GM19372 (cell line): ENCODE results near the gene KLK2.
"Not testable (repeated sequence)": the region's sequence is repeated elsewhere in the genome, so short reads cannot be mapped to it uniquely, and the experiment has no call there.

Experiments used
- ATAC-seq: cut with Tn5 transposase; IDR thresholded peaks from one replicate; pipeline ENCODE4 v1.9.1; 2021; ENCODE audit warnings: mild to moderate bottlenecking, low read depth, moderate library complexity; ENCODE audit not compliant: unreplicated experiment

Gene KLK2

DNA sequence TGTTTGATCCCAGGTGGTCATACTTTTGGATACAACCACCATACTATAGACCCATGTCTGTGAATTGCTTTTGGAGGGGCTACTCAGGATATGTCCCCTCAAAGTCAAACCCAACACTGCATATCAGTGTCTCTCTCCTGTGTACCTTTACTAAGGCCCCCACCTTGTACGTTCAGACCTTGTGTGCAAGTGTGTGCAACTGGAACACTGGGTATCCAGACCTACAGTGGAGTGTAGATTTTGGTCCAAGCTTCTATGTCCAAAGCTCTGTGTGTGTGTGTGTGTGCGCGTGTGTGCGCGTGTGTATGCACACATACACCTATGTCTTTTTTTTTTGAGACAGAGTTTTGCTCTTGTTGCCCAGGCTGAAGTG, 18.0 kb downstream of the KLK2 start:
- no peak for ATAC-seq

DNA sequence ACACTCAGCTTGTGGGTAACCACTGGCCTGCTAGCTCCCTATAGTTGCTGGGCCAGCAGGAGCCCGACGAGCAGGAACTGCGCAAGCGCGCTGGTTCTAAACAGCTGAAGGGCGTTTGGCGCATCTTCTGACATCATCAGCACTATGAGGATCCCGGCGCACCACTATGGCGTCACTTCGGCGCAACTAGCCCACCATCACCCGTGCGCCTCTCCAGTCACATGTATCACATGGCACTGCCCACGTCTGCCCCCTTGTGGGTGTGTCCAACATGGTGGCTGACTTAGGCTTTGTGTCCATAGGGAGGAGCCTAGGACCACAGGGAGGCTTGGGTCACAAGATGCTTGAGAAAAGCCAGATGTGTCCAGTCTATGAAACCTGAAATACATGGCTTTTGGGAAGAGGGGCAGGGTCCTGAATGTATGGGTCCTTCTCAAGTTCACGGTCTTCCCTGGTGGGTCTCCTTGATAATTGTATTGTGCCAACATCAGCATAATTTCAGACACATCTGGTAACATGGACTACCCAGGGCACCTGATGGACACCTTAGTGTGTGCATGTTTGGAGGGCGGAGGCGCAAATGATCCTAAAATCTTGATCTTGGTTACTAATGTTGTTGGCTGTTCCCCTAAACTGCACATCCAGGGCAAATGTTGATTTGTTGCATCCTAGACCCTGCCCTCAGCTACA, 20.0 kb downstream of the KLK2 start:
- ATAC-seq = no peak

DNA sequence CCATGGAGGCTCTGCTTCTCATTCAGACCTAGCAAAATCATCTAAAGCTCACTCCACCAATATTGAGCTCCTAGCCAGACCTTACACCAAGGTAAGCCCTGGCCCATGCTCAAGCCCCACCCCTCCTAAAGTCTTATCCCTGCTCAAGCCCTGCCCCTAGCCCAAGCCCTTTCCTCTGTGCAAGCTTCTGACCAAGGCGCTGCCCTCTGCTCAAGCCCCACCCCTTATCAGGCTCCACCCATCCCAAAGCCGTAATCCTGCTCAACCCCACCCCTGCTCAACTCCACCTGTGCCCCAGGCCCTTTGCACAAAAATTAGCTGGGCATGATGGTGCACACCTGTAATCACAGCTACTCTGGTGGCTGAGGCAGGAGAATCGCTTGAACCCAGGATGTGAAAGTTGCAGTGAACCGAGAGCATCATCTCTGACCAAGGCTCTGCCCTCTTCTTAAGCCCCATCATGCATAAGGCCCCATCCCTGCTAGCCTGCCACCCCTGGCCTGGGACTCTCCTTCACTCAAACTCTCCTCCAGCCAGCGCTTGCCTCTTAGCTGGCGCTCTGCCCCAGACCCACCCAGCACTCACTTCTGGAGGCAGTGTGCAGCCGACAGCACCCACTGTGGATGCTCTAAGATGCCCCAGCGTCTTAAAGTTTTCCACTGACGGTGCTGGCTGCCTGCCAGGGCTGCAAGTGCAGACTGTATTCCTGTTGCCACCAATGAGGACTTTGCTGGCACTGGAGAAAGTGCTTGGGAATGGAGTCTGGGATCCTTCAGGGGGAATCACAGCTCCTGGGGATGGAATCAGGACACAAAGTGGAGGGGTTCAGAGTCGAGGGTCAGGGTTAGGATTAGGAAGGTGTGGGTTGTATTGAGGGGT, 21.5 kb downstream of the KLK2 start:
- no peak for ATAC-seq

DNA sequence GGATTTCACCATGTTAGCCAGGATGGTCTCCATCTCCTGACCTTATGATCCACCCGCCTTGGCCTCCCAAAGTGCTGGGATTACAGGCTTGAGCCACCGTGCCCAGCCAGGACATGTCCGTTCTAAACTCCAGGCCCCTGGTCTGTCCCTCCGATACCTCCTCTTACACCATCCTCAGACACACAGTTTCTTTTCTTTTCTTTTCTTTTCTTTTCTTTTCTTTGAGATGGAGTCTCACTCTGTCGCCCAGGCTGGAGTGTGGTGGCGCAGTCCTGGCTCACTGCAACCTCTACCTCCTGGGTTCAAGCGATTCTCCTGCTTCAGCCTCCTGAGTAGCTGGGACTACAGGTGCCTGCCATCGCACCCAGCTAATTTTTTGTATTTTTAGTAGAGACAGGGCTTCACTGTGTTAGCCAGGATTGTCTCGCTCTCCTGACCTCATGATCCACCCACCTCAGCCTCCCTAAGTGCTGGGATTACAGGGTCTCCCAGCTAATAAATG, 22.9 kb downstream of the KLK2 start:
- not testable (repeated sequence) for ATAC-seq

DNA sequence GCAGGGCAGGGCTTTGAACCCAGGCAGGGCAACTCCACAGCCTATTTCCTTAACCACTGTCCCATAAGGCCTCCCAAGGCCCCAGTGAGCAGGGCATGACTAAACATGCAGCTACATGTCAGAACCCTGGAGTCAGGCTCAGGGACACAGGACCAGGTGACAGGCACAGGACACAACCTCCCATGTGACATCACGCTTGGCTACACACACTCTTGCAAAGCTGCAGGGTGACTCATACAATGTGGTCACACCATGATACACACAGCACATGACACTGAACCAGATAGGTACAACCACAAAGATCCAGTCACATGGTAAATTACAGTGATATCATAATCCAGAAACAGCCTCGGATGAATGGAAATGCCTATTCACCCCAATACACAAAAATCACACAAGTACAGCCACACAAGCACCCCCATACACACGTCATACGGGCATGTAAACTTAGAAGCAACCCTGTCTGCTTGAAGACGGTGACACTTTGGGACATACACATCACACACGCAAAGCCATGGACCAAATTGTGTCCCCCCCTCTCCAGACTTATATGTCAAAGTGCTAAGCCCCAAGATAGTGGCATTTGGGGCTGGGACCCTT, 23.5 kb downstream of the KLK2 start:
- ATAC-seq = peak; percentile 92

DNA sequence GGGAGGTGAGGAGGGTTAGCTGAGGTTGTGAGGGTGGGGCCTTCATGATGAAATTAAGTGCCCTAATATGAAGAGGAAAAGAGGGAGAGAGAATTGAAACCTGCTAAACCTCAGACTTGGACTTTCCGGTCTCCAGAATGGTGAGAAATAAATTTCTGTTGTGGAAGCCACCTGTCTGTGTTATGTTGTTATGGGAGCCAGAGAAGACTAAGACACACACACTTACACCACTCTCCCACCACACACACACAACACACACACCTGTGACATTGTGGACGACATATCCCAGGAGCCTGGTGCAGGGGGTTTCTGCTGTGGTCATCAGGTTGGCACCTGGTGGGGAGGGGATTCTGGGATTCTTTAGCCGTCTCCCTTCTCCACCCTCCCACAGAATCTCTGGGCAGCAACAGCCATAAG, 24.0 kb downstream of the KLK2 start:
- ATAC-seq = peak; percentile 23

DNA sequence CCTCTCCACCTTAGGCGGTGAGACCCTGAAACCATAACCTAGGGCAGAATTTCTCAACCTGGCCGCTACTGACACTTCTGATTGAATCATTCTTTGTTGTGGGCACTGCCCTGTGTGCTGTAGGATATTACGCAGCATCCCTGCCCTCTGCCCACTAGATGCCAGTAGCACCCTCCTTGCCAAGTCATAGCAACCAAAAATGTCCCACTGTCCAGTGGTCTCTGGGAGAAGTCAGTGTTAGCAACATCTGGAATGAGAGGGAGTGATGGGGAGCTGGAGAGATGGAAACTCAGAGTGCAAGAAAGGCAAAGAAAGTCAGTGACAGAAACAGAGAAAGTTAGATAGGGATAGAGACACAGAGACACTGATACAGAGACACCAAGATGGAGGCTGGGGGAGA, 24.4 kb downstream of the KLK2 start:
- no peak for ATAC-seq

DNA sequence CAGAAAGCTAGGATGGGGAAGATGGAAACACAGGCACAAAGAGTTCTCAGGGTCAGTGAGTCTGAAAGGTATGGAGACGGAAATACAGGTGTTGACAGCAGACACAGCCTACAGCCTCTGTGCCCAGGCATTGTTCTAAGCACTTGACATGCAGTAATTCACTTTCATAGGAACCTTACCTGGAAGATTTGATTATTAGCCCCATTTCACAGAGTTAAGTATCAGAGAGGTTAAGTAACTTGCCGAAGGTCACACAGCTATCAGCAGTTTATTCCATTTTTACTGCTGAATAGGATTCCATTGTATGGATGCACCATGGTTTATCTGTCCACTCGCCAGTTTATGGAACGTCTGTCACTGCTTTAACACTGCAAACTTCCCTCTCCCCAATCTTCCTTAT, 24.8 kb downstream of the KLK2 start:
- no peak for ATAC-seq

DNA sequence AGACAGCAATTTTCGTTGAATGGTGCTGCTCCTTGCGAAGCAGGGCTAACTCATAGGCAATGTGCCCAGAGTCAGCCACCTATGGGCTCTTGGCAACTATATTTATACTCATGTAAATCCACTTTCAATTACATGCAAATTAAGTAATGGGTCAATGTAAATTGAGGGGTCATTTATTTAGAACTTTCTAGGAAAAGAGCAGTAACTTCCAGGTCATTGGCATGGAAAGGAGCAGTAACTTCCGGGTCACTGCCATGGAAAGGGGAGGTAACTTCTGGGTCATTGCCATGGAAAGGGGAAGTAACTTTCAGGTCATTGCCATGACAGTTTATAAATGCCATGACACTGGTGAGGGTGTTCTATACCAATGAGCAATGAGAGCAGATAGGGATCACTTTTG, 26.3 kb downstream of the KLK2 start:
- no peak for ATAC-seq

DNA sequence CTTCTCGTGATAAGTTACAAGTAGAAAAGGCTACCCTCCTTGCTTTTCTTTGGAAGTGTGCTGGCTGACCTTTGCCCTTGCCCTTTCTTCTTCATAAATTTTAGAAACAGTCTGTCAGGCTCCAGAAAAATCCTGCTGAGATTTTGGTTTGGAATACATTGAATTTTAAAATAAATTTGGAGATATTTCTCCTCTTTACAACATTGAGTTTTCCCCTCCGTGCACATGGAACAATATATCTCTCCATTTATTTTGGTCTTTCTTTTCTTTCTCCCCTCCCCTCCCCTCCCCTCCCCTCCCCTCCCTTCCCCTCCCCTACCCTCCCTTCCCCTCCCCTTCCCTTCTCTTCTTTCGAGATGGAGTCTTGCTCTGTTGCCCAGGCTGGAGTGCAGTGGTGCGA, 29.4 kb downstream of the KLK2 start:
- no peak for ATAC-seq

DNA sequence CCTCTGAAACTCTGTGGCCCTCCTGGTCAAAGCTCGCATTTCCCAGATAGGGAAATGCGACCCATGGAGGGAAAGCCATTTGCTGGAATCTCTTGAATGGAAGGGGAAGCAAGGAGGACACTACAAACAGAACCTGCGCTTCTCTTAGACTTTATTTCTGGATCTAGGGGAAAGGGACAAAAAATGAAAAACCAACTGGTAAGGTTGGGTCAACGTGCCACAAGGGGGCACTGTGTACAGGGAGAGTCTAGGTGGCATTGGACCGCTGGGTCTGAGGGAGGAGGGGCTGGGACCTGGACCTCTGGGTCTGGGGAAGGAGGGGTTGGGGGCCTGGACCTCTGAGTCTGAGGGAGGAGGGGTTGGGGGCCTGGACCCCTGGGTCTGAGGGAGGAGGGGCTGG, 33.0 kb downstream of the KLK2 start:
- ATAC-seq = no peak

DNA sequence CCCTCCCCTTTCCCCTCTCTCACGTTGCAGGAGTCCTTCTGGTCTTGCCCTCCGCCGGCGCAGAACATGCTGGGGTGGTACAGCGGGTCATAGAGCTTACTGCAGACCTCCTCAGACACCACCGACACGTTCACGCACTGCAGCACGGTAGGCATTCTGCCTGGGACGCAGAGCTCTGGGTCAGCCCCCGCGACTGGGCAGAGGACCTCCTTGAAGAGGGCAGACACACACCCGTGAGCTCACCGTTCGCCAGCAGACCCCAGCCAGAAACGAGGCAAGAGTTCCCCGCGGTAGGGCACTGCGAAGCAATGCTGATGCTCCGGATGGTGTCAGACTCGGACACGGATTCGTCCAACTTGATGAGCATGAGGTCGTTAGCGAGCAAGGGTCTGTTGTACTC, 35.1 kb downstream of the KLK2 start:
- no peak for ATAC-seq

DNA sequence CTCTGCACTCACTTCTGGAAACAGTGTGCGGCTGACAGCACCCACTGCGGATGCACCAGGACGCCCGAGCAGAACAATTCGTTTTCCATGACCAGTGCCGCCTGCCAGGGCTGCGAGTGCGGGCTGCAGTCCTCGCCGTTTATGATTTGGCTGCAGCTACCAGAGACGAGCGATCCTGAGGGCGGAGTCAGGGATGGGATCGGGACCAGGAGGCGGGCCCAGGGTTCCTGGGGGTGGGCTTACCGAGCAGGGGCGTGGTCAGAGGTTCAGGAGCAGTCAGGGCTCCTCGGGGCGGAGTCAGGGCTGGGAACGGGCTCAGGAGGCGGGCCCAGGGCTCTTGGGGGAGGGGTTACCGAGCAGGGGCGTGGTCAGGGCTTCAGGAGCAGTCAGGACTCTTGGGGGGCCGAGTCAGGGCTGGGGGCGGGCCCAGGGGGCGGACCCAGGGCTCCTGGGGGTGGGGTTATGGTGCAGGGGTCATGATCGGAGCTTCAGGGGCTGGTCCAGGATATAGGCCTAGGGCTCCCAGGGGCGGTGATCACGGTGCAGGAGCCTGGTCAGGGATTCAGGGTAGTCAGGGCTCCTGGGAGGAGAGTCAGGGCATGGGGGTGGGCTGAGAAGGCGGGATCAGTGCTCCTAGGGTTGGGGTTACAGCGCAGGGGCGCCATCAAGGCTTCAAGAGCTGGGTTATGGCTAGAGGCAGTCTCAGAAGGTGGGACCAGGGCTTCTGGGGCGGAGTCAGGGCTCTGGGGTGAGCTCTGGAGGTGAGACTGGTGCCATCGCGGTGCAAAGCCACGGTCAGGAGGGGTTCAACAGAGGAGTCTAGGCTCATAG, 36.2 kb downstream of the KLK2 start:
- ATAC-seq = peak; percentile 57

DNA sequence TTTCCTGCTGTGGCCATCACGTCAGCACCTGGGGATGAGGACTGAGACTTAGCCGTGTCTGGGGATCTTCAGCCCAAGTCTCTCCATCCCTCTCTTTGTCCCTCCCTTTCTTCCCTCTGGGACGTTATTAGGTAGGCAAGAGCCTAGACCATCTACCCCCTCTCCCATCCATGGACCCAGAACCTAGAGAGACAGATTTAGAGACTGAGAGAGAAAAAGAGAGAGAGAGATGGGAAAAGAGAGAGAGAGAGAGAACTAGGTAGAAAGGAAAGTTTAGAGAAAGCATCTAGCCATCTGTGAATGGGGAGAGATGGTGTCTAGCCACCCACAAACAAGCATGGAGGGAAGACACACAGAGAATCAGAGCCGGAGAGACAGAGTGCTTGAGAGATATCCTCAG, 37.5 kb downstream of the KLK2 start:
- ATAC-seq = no peak

DNA sequence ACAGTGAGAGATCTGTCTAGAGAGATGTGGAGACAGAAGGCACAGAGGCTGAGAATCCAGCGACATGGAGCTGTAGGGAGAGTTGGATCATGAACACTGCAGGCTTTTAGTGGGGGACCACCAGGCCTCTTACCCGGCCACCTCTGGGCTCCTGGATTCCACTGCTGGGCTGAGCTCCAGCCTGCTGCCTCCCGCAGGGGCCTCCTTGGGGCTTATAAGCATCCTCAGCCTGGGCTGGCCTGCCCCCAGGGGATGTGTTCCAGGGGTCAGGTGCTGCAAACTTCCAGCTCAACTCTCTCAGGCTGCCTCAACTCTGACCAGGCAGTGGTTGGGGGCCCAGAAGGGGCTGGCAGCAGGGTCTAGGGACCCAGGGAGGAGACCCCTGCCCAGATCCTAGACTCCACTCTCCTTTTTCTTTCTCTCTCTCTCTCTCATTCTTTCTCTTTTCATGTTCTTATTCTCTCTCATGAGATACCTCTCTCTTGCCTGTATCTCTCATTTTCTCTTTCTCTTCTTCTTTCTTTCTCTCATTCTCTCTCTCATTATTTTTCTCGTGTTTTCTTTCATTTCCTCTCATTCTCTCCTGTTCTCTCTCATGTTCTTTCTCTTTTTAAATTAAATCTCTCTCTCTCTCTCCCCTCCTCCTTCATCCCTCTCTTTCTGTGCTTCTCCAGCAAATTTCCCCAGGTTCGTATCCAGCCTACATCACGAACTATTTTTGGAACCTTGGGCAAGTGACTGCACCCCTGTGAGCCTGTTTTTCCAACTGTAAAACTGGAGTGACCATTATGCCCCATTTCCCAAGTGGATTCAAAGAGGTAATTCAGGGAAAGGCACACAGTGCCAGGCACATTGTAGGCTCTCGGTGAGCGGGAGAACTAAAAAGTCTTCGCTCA, 38.2 kb downstream of the KLK2 start, which contains the start of gene KLK4:
TSS of gene KLK4 (minus strand) at position 190 of the 896 bp plus-strand sequence. CDS start 657 bp downstream, outside the sequence.
- no peak for ATAC-seq

DNA sequence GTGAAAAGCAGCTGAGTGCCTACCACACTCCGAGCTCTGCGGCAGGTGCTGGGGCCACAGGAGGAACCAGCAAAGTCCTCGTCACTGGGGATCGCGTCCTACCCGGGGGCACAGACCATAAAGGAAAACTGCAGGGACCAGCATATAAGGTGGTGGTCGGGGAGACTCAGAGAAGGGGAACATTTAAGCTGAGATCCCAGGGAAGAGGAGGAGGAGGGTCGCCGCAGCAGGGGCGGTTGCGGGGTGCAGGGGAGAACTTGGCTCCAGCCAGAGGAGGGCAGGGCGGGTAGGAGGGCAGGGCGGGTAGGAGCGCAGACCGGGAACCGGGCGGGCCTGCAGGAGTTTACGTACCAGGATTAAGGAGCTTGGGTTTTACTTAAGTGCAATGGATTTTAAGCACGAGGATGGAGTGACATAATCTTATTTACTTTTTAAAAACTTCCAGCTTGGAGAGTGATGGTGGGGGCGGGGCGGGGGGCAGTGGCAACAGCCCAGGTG, 38.9 kb downstream of the KLK2 start:
- no peak for ATAC-seq

DNA sequence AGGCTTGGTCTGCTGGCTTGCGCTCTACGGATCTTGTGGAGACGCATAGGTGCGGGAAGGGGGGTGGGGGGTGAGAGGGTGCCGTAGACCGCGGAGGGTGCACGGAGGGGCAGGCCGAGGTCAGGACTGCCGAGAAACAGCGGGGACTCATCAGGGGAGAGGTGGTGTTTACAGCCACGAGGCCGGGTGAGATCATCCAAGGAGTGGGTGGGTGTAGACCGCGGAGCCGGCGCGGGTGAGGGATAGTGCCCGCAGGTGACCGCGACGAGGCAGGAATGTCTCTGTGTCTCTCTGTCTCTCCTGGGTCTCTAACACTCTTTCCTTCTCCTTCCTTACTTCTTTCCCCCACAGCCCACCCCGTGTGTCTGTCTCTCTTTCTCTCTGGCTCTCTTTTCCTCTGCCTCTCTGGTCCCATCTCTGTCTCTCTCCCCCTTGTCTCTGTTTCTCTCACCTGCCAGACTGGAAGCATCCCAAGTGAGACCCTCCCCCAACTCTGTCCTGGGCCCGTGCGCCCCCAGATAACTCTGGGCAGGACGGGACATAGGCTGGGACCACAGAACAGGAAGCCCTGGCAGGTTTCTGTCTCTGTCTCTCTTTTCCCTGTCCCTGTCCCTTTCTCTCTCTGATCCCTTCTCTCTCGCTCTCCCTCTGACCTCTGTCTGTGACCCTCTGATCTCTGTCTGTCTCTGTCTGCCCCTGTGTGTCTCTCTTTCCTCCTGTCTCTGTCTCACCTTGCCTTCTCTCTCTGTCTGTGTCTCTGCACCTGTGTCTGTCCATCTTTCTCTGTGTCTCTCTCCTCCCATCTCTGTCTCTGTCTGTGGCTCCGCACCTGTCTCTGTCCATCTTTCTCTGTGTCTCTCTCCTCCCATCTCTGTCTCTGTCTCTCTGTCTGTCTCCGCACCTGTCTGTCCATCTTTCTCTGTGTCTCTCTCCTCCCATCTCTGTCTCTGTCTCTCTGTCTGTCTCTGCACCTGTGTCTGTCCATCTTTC, 39.8 kb downstream of the KLK2 start:
- ATAC-seq = no peak

DNA sequence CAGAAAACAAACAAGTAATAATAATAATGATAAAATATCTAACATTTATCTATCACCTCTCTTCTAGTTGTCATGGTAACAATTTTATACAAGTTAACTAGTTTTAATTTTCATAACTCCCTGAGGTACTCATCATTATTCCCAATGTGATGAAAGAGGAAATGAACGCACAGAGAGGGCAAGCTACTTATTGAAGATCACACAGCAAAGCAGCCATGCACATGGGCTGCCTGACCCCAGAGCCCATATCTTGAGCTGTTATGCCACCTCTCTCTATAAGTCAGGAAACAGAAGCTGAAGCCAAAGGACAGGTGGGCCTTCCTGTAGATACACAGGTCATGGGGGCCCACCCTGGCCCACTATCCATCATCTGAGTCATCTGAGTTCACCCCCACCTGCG, 42.8 kb downstream of the KLK2 start:
- ATAC-seq = no peak
